HCT116 (cell line): ENCODE data around the gene DMAC2. TPM values are rescaled to one million over a fixed set of nuclear protein-coding genes. Genes with fewer than 3 reads are reported as not detected.

ENCODE experiments used
- ATAC-seq: fragments of 200-7000 bp; cut with Tn5 transposase; 2 replicates; pipeline ENCODE4 v1.9.1; 2020; ENCODE audit warnings: mild to moderate bottlenecking, moderate library complexity
- BruUV-seq: library from RNA; stranded (reverse); fragments of 400-500 nt; replicated peaks from 2 replicates; lab custom pipeline; 2021; lab: Mats Ljungman, UMichigan
- CTCF ChIA-PET: fragments of 300-600 bp; sonication (Branson Sonifier 250); formaldehyde crosslinking; loops from one replicate; lab custom pipeline; 2021; ENCODE audit warnings: antibody characterized with exemption; lab: Charles Lee
- POLR2A ChIA-PET: fragments of 300-600, 350-600 bp; sonication (Branson Sonifier 250); formaldehyde crosslinking; loops from one replicate; lab custom pipeline; 2021; ENCODE audit warnings: antibody characterized with exemption; lab: Charles Lee
- RAD21 ChIA-PET, 2 experiments: fragments of 300-600 bp; sonication (Branson Sonifier 250); formaldehyde crosslinking; loops; one replicate each; lab custom pipeline; 2023; ENCODE audit warnings: low total read pairs in 2 of 2; ENCODE audit not compliant: uncharacterized antibody in 2 of 2, unreplicated experiment in 2 of 2, low non-redundant PET in 1 of 2; lab: Charles Lee
- DNase-seq: peaks from one replicate; pipeline ENCODE4 v3.0.0-alpha.2; 2010; ENCODE audit warnings: low read depth, low spot score
- H2AFZ ChIP-seq: fragments of 200-600 bp; shearing (Covaris generic), sonication (generic); 2 replicates; pipeline ENCODE4 v1.6.1; 2017; ENCODE audit warnings: low read depth, mixed run types, mixed read lengths, antibody characterized with exemption, low read length; ENCODE audit not compliant: poor library complexity, severe bottlenecking
- H3K27ac ChIP-seq: 2 replicates; pipeline ENCODE4 v1.5.1; 2012; ENCODE audit warnings: low read depth, low read length
- H3K27me3 ChIP-seq: fragments of 200-600 bp; sonication (generic); 2 replicates; pipeline ENCODE4 v1.6.1; 2016; ENCODE audit warnings: mixed run types, low read length, mixed read lengths; ENCODE audit not compliant: insufficient read depth
- H3K36me3 ChIP-seq, 2 experiments: fragments of 200-500 bp in 1 of 2; fragments of 200-600 bp in 1 of 2; sonication (Bioruptor generic) in 1 of 2; sonication (generic) in 1 of 2; 2 replicates each; pipeline versions ENCODE4 v1.5.1 to v1.6.1; 2014 to 2016; ENCODE audit warnings: low read length in 2 of 2, inconsistent platforms in 1 of 2, mixed read lengths in 1 of 2, mixed run types in 1 of 2; ENCODE audit not compliant: insufficient read depth in 2 of 2, control insufficient read depth in 1 of 2
- H3K4me1 ChIP-seq, 2 experiments: fragments of 200-600 bp in 1 of 2; sonication (generic) in 1 of 2; 2 replicates each; pipeline versions ENCODE4 v1.5.1 to v1.6.1; 2012 to 2017; ENCODE audit warnings: low read length in 2 of 2, inconsistent platforms in 1 of 2, mild to moderate bottlenecking in 1 of 2, mixed read lengths in 1 of 2, mixed run types in 1 of 2, moderate library complexity in 1 of 2; ENCODE audit not compliant: insufficient read depth in 2 of 2, control insufficient read depth in 1 of 2
- H3K4me2 ChIP-seq: fragments of 200-600 bp; sonication (generic); 2 replicates; pipeline ENCODE4 v1.6.1; 2017; ENCODE audit warnings: mixed run types, low read length, mixed read lengths
- H3K4me3 ChIP-seq, 2 experiments: fragments of 200-600 bp in 1 of 2; sonication (generic) in 1 of 2; replicated peaks in 1 of 2; 2 replicates each; pipeline ENCODE4 v1.5.1; 2011 to 2016; ENCODE audit warnings: low read length in 2 of 2, control low read depth in 1 of 2, low read depth in 1 of 2, mild to moderate bottlenecking in 1 of 2, mixed read lengths in 1 of 2, mixed run types in 1 of 2
- H3K79me2 ChIP-seq: fragments of 200-600 bp; sonication (generic); 2 replicates; pipeline ENCODE4 v1.6.1; 2017; ENCODE audit warnings: mild to moderate bottlenecking, mixed run types, low read length, moderate library complexity, mixed read lengths; ENCODE audit not compliant: insufficient read depth
- H3K9ac ChIP-seq: fragments of 200-600 bp; sonication (generic); 2 replicates; pipeline ENCODE4 v1.6.1; 2016; ENCODE audit warnings: low read length, mixed read lengths
- H3K9me2 ChIP-seq: fragments of 200-600 bp; sonication (generic), shearing (Covaris generic); 2 replicates; pipeline ENCODE4 v1.6.1; 2017; ENCODE audit warnings: mixed run types, mild to moderate bottlenecking, moderate library complexity; ENCODE audit not compliant: insufficient read depth
- H3K9me3 ChIP-seq, 2 experiments: fragments of 200-500 bp in 1 of 2; fragments of 200-600 bp in 1 of 2; sonication (Bioruptor generic) in 1 of 2; sonication (generic) in 1 of 2; 2 replicates each; pipeline ENCODE4 v1.6.1; 2014 to 2017; ENCODE audit warnings: low read length in 2 of 2, mixed read lengths in 2 of 2, inconsistent platforms in 1 of 2, low read depth in 1 of 2, mild to moderate bottlenecking in 1 of 2, mixed run types in 1 of 2, moderate library complexity in 1 of 2; ENCODE audit not compliant: control insufficient read depth in 1 of 2, insufficient read depth in 1 of 2
- H4K20me1 ChIP-seq: fragments of 200-600 bp; sonication (generic), shearing (Covaris generic); 2 replicates; pipeline ENCODE4 v1.6.1; 2017; ENCODE audit warnings: mixed run types, mild to moderate bottlenecking, moderate library complexity; ENCODE audit not compliant: insufficient read depth
- ATF3 ChIP-seq: IDR thresholded peaks from 2 replicates; pipeline ENCODE4 v1.6.1; 2012
- CBX3 ChIP-seq: IDR thresholded peaks from 2 replicates; pipeline ENCODE4 v1.6.1; 2012; ENCODE audit warnings: low read depth
- CEBPB ChIP-seq: IDR thresholded peaks from 2 replicates; pipeline ENCODE4 v1.6.1; 2012; ENCODE audit warnings: low read depth
- CTCF ChIP-seq, 3 experiments: fragments of 200-600 bp in 1 of 3; sonication (generic) in 1 of 3; IDR thresholded peaks in 2 of 3; conservative IDR thresholded peaks in 1 of 3; 2 replicates each; pipeline ENCODE4 v1.5.1; 2012 to 2017; ENCODE audit warnings: low read depth in 2 of 3, low read length in 2 of 3, antibody characterized with exemption in 1 of 3, borderline replicate concordance in 1 of 3, control low read depth in 1 of 3, mild to moderate bottlenecking in 1 of 3, mixed read lengths in 1 of 3, mixed run types in 1 of 3, moderate library complexity in 1 of 3; ENCODE audit not compliant: insufficient read depth in 1 of 3
- EGR1 ChIP-seq: IDR thresholded peaks from 2 replicates; pipeline ENCODE4 v1.6.1; 2012; ENCODE audit warnings: low read depth
- JUND ChIP-seq: IDR thresholded peaks from 2 replicates; pipeline ENCODE4 v1.6.1; 2012
- MAX ChIP-seq: IDR thresholded peaks from 2 replicates; pipeline ENCODE4 v1.6.1; 2012
- POLR2A ChIP-seq: IDR thresholded peaks from 2 replicates; pipeline ENCODE4 v1.7.0; 2011; ENCODE audit warnings: borderline replicate concordance; ENCODE audit not compliant: insufficient read depth, insufficient read length; ENCODE audit errors: extremely low read depth
- POLR2AphosphoS5 ChIP-seq: IDR thresholded peaks from 2 replicates; pipeline ENCODE4 v1.6.1; 2011; ENCODE audit warnings: mild to moderate bottlenecking, low read depth, low read length, moderate library complexity
- REST ChIP-seq: IDR thresholded peaks from 2 replicates; pipeline ENCODE4 v1.6.1; 2012; ENCODE audit warnings: low read depth
- SIN3A ChIP-seq: IDR thresholded peaks from 2 replicates; pipeline ENCODE4 v1.6.1; 2012; ENCODE audit warnings: low read depth
- TCF7L2 ChIP-seq: IDR thresholded peaks from 2 replicates; pipeline ENCODE4 v1.7.0; 2011; ENCODE audit warnings: borderline replicate concordance, inconsistent platforms; ENCODE audit not compliant: insufficient read depth, insufficient read length; ENCODE audit errors: extremely low read depth
- ZNF274 ChIP-seq: fragments of 200-500 bp; sonication (Bioruptor generic); IDR thresholded peaks from 2 replicates; pipeline ENCODE4 v1.6.1; 2014; ENCODE audit warnings: mild to moderate bottlenecking, low read depth, low read length, inconsistent platforms
- intact Hi-C: fragments of 100-400 bp; cut with micrococcal nuclease; formaldehyde crosslinking; loops from 2 replicates; pipeline ENCODE4 v1.10.0; 2022
- total RNA-seq: library from RNA; stranded (reverse); gene quantifications from one replicate; pipeline ENCODE4 v1.2.1, GENCODE V29; 2021; ENCODE audit not compliant: unreplicated experiment

DMAC2 gene
- total RNA-seq, 1 experiment from 2014 or later, result 65.6 TPM

- TF ChIP-seq JUND, result no peak
- TF ChIP-seq POLR2A, result no peak
- no peak for TF ChIP-seq CBX3
- no peak for TF ChIP-seq CEBPB
- TF ChIP-seq EGR1, result no peak
- TF ChIP-seq ZNF274, result no peak
- TF ChIP-seq REST, result no peak
- no peak for TF ChIP-seq POLR2AphosphoS5
- TF ChIP-seq CTCF (IDR thresholded peaks at IDR 0.05 in 2 of 3, conservative IDR thresholded peaks at IDR 0.05 in 1 of 3; ENCODE audit: borderline replicate concordance in 1 of 3, insufficient read depth in 1 of 3, low read depth in 2 of 3, low read length in 2 of 3), result no peak
- no peak for TF ChIP-seq ATF3
- no peak for TF ChIP-seq SIN3A
- no peak for TF ChIP-seq MAX
- no peak for TF ChIP-seq TCF7L2
- Histone ChIP-seq H3K9ac (no peak overlapping the region), H3K79me2 (no peaks in the 10 kb centered on the region), H3K4me1 (no peaks in the 10 kb centered on the region), H3K4me3 (no peak overlapping the region), H3K9me2 (no peaks in the 10 kb centered on the region), H3K4me2 (no peak overlapping the region), H2AFZ (no peak overlapping the region), H4K20me1 (no peaks in the 10 kb centered on the region), H3K36me3 (no peaks in the 10 kb centered on the region), H3K27me3 (peaks cover 74% of the 10 kb centered on the region), H3K27ac (no peak overlapping the region), H3K9me3 (no peaks in the 10 kb centered on the region)
- RAD21 ChIA-PET, result no interaction called here
- intact Hi-C loops, result no loop called here
- BruUV-seq, result no TSS peak
- CTCF ChIA-PET, result no interaction called here
- ATAC-seq (no peak), DNase-seq (no peak)
- POLR2A ChIA-PET, result no interaction called here
Measured at GRCh38 chr19:41478875-41479756, 39.4 kb upstream of the DMAC2 start.
